SIG-M5 treated with dmso at 0.1 percent for 504 hours (cell line): Measurements from ENCODE around the gene SGSH.
"Not testable (repeated sequence)": the region's sequence is repeated elsewhere in the genome, so short reads cannot be mapped to it uniquely, and the experiment has no call there.

ENCODE experiments used
- DNase-seq: peaks from one replicate; lab custom pipeline; 2025; ENCODE audit not compliant: unreplicated experiment; lab: John Stamatoyannopoulos, UW

The SGSH gene

DNA sequence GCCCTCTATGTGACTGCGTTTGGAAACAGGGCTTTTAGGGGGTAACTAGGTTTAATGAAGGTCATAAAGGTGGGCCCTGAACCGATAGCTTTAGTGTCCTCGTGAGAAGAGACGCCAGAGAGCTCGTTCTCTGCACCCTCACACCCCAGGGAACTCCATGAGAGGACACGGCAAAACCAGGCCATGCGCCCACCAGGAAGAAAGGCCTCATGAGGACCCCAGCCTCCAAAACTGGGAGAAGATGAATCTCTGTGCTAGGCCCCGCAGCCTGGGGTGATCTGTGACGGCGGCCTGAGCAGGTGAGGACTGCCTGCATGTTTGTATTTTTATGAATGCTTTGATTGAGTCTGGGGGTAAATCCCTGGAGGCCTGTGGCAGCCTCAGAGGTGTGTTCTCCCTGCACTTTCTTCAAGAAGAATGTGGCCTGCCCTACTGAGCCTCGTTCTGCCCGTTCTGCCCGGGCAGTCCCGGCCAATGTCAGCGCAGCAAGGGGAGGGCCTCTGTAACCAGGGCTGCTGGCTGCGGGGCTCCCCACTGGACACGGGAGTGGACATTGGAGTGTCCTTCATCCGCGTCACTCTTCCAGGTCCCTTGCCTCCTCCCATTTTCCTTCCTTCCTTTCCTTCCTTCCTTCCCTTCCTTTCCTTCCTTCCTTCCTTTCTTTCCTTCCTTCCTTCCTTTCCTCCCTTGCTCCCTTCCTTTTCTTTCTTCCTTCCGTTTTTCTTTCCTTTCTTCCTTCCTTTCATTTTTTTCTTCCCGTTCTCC lies 33.7 kb upstream of the SGSH start:
- no peak for DNase-seq

DNA sequence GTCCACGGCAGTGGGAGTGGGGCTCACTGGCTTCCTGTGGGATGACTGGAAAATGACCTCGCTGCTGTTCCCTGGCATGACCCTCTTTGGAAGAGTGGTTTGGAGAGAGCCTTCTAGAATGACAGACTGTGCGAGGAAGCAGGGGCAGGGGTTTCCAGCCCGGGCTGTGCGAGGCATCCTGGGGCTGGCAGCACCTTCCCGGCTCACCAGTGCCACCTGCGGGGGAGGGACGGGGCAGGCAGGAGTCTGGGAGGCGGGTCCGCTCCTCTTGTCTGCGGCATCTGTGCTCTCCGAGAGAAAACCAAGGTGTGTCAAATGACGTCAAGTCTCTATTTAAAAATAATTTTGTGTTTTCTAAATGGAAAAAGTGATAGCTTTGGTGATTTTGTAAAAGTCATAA lies 32.7 kb upstream of the SGSH start:
- DNase-seq = peak; percentile 26

- no peak for DNase-seq
These were observed 31.8 kb upstream of the SGSH start for GRCh38 chr17:80251966-80252365.

GRCh38 chr17:80248894-80249710 lies 29.0 kb upstream of the SGSH start:
- no peak for DNase-seq

- no peak for DNase-seq
These were observed 28.1 kb upstream of the SGSH start for GRCh38 chr17:80248001-80248893.

DNA sequence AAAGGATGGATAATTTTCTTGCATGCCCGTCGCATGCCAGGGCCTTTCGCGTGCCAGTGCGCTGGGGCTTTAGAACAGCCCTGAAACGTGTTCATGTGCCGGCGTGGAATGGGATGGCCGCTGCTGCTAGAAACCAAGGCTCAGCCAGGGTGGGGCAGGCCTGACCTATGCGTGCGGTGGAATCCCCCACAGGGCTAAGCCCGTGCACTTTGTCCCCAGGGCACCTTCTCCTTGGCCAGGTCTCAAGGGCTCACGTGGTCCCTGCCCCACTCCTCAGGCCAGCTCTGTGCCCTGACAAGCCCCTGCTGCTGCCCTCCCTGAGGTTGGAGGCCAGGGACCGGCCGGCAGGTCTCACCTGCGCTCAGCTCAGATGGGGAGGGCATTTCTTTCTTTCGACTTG lies 27.4 kb upstream of the SGSH start:
- no peak for DNase-seq

DNA sequence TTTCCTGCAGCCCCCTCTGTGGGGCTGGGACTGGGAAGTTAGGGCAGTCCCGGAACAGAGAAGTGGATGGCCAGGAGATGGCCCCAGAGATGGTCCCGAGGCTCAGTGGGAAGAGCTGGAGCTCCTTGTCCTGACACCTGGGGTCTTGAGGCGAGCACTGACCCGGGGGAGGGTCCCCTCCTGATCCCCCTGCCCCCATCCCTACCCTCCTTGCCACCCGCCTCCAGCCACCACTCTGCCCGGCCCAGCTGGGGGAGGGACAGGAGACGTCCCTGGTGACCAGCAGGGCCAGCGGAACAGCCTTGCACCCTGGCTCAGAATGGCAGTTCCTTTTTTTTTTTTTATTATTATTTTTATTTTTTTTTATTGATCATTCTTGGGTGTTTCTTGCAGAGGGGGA lies 26.6 kb upstream of the SGSH start:
- no peak for DNase-seq

DNA sequence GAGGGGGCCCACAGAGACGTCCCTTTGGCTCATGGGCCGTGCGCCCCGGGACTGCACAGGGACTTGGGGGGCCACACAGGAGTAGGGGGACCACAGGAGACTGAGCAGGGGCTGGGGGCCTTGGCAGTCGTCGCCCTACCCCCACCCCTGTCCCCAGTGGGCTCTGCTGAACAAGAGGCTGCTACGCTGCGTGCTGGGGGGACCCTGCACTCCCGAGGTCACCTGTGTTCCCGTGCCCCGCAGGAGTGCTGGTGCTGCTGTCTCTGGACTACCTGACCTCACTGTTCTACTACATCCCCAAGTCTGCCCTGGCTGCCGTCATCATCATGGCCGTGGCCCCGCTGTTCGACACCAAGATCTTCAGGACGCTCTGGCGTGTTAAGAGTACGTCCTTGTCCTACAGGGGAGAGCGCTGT lies 26.1 kb upstream of the SGSH start:
- no peak for DNase-seq

DNA sequence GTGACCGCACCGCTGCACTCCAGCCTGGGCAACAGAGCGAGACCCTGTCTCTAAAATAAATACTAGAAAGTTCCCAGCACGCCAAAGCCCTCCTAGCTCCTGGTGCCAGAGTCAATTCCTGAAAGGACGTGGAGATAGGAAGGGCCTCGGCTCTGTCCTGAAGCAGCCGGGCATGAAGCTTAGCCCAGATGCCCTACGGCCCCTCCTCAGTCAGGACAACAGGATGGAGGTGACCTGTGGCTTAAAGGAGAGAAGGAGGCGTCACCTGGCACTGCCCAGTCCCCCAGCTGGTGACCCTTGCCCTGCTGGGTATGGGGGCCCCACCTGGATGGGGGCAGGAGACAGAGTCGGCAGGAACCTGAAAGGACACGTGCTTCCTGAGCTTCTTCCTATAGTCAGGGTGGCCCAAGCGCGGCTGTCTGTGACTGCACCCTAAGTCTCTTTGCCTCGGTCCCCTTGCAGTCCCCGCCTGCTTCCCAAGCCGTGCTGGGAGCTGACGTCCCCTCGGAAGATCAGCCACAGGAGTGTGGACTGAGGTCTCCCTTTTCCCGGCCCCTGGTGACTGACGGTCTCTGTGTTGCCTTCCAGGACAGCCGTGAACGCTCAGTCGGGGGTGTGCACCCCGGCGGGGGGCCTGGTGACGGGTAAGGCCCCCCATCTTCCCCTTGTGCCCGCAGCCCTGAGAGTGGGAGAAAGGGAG lies 25.6 kb upstream of the SGSH start:
- DNase-seq = no peak

- no peak for DNase-seq
These were observed 24.9 kb upstream of the SGSH start for GRCh38 chr17:80244871-80245509.

DNA sequence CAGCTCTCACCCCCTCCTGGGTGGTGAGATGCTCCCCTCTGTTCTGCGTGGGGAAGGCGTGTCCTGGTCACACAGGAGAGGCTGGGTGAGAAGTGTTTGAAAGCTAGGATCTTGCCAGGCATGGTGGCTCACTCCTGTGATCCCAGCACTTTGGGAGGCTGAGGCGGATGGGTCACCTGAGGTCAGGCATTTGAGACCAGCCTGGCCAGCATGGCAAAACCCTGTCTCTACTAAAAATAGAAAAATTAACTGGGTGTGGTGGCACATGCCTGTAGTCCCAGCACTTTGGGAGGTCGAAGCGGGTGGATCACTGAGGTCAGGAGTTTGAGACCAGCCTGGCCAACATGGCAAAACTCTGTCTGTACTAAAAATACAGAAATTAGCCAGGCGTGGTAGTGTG lies 24.3 kb upstream of the SGSH start:
- DNase-seq = not testable (repeated sequence)

GRCh38 chr17:80243526-80244433 lies 23.6 kb upstream of the SGSH start:
- DNase-seq = no peak

GRCh38 chr17:80242505-80242904 lies 22.4 kb upstream of the SGSH start:
- no peak for DNase-seq

GRCh38 chr17:80237386-80237785 lies 17.3 kb upstream of the SGSH start:
- no peak for DNase-seq

DNA sequence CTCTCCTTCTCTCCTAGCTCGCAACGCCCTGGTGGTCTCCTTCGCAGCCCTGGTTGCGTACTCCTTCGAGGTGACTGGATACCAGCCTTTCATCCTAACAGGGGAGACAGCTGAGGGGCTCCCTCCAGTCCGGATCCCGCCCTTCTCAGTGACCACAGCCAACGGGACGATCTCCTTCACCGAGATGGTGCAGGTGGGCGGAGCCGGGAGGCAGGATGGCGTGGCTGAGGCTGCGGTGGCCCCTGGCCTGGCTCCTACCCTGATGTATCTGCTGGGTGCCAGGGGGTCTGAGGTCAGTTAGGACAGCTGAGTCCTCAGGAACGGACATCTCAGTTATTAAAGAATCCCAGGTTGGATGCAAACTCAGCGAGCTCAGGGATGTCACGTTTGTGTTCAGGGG lies 16.8 kb upstream of the SGSH start:
- DNase-seq = no peak

DNA sequence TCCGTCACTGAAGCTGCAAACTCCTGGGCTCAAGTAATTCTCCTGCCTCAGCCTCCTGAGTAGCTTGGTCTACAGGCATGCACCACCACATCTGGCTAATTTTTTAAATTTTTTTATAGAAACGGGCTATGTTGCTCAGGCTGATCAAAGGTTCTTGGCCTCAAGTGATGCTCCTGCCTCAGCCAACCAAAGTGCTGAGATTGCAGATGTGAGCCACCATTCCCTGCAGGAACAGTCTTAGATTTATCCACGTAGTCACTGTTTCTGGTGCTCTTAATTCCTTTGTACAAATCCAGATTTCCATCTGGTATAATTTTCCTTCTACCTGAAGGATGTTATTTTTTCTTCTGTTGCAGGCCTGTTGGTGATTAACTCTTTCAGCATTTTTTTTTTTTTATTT lies 13.1 kb upstream of the SGSH start:
- DNase-seq = no peak

GRCh38 chr17:80232438-80232837 lies 12.3 kb upstream of the SGSH start:
- no peak for DNase-seq

- DNase-seq = no peak
These were observed 8.9 kb upstream of the SGSH start for GRCh38 chr17:80229011-80229410.

GRCh38 chr17:80228477-80228876 lies 8.3 kb upstream of the SGSH start:
- no peak for DNase-seq
